Measurements from ENCODE around the gene MKNK2. TPM values are rescaled to one million over a fixed set of nuclear protein-coding genes. Genes with fewer than 3 reads are reported as not detected.
A peak's percentile ranks its signal among the peaks of the same experiment; 100 is the strongest.

MKNK2 gene
- total and polyA plus RNA-seq, 10 of the 15 experiments (the other 5 are each of a cell fraction or from before 2014, with no cell fraction given), result 9.6 to 365 (median 69.9) TPM

DNA sequence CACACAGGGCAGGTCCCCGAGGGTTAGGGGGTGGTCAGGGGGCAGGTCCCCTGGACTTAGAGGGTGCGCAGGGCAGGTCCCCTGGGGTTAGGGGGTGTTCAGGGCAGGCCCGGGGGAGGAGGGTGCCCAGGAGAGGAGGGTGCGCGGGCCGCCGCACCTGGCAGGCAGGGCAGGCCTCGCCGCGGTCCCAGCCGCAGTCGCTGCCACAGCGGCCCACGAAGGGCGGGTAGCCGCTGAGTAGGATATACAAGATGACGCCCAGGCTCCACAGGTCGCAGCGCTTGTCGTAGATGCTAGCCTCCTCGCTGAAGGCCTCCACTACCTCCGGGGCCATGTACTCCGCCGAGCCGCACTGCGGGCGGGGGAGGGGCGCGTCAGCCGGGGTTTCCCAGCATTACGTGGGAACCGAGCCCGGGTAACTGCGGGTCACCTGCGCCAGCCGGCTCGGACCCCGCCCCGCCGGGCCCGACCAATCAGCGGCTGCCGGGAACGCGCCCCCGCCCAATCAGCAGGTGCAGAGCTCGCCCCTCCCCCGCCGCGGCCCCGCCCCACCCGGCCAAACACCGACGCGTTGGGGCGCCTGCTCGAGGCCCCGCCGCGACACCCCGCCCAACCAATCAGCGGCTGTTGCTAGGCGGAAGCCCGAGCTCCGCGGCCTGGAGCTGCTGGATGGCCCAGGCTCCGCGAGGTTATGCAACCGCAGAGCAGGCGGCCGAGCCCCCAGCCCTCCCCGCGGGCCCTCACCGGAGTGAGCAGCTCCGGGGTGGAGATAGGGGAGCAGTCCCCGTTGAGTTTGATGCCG is 9.2 kb downstream of the MKNK2 start (continued):
- TF ChIP-seq, protein P1, sequence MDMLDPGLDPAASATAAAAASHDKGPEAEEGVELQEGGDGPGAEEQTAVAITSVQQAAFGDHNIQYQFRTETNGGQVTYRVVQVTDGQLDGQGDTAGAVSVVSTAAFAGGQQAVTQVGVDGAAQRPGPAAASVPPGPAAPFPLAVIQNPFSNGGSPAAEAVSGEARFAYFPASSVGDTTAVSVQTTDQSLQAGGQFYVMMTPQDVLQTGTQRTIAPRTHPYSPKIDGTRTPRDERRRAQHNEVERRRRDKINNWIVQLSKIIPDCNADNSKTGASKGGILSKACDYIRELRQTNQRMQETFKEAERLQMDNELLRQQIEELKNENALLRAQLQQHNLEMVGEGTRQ (IDR thresholded peaks at IDR 0.05; ENCODE audit: borderline replicate concordance, low read depth, low read length), result no peak; the same call in 1 of the 2 replicates
- TF ChIP-seq PAX5 (IDR thresholded peaks at IDR 0.05; ENCODE audit: borderline replicate concordance, low read depth, low read length), result no peak
- peak; percentile 40; the same call in 1 of the 2 replicates for TF ChIP-seq SMAD5 (IDR thresholded peaks at IDR 0.05; ENCODE audit: low read depth)
- TF ChIP-seq, protein P2, sequence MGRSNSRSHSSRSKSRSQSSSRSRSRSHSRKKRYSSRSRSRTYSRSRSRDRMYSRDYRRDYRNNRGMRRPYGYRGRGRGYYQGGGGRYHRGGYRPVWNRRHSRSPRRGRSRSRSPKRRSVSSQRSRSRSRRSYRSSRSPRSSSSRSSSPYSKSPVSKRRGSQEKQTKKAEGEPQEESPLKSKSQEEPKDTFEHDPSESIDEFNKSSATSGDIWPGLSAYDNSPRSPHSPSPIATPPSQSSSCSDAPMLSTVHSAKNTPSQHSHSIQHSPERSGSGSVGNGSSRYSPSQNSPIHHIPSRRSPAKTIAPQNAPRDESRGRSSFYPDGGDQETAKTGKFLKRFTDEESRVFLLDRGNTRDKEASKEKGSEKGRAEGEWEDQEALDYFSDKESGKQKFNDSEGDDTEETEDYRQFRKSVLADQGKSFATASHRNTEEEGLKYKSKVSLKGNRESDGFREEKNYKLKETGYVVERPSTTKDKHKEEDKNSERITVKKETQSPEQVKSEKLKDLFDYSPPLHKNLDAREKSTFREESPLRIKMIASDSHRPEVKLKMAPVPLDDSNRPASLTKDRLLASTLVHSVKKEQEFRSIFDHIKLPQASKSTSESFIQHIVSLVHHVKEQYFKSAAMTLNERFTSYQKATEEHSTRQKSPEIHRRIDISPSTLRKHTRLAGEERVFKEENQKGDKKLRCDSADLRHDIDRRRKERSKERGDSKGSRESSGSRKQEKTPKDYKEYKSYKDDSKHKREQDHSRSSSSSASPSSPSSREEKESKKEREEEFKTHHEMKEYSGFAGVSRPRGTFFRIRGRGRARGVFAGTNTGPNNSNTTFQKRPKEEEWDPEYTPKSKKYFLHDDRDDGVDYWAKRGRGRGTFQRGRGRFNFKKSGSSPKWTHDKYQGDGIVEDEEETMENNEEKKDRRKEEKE (IDR thresholded peaks at IDR 0.05), result no peak
- peak; percentile 73 to 92 for TF ChIP-seq BHLHE40 (IDR thresholded peaks at IDR 0.05; ENCODE audit: borderline replicate concordance in 1 of 2, low read depth in 2 of 2, low read length in 1 of 2)
- TF ChIP-seq TCF3 (IDR thresholded peaks at IDR 0.05; ENCODE audit: borderline replicate concordance, insufficient read depth, low read depth, low read length), result peak; percentile 55; the same call in 1 of the 2 replicates
- TF ChIP-seq MXI1 (IDR thresholded peaks at IDR 0.05; ENCODE audit: low read depth, low read length), result no peak
- TF ChIP-seq, protein P3, sequence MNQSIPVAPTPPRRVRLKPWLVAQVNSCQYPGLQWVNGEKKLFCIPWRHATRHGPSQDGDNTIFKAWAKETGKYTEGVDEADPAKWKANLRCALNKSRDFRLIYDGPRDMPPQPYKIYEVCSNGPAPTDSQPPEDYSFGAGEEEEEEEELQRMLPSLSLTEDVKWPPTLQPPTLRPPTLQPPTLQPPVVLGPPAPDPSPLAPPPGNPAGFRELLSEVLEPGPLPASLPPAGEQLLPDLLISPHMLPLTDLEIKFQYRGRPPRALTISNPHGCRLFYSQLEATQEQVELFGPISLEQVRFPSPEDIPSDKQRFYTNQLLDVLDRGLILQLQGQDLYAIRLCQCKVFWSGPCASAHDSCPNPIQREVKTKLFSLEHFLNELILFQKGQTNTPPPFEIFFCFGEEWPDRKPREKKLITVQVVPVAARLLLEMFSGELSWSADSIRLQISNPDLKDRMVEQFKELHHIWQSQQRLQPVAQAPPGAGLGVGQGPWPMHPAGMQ (IDR thresholded peaks at IDR 0.05; ENCODE audit: borderline replicate concordance), result no peak
- TF ChIP-seq IKZF1 (conservative IDR thresholded peaks at IDR 0.05), result peak; percentile 70; the same call in 1 of the 2 replicates
- peak; percentile 81 for TF ChIP-seq TCF12 (IDR thresholded peaks at IDR 0.05; ENCODE audit: low read depth, low read length)
- TF ChIP-seq, protein P4, sequence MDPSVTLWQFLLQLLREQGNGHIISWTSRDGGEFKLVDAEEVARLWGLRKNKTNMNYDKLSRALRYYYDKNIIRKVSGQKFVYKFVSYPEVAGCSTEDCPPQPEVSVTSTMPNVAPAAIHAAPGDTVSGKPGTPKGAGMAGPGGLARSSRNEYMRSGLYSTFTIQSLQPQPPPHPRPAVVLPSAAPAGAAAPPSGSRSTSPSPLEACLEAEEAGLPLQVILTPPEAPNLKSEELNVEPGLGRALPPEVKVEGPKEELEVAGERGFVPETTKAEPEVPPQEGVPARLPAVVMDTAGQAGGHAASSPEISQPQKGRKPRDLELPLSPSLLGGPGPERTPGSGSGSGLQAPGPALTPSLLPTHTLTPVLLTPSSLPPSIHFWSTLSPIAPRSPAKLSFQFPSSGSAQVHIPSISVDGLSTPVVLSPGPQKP (IDR thresholded peaks at IDR 0.05; ENCODE audit: low read depth, low read length), result no peak
- peak; percentile 93 for TF ChIP-seq POLR2AphosphoS2 (IDR thresholded peaks at IDR 0.05; ENCODE audit: low read depth, low read length)
- no peak; the same call in 1 of the 2 replicates for TF ChIP-seq RB1 (IDR thresholded peaks at IDR 0.05; ENCODE audit: borderline replicate concordance)
- no peak for TF ChIP-seq TARDBP (IDR thresholded peaks at IDR 0.05; ENCODE audit: borderline replicate concordance)
- no peak for TF ChIP-seq MEF2A (IDR thresholded peaks at IDR 0.05; ENCODE audit: insufficient read depth, low read depth, low read length)
- TF ChIP-seq, protein P5, sequence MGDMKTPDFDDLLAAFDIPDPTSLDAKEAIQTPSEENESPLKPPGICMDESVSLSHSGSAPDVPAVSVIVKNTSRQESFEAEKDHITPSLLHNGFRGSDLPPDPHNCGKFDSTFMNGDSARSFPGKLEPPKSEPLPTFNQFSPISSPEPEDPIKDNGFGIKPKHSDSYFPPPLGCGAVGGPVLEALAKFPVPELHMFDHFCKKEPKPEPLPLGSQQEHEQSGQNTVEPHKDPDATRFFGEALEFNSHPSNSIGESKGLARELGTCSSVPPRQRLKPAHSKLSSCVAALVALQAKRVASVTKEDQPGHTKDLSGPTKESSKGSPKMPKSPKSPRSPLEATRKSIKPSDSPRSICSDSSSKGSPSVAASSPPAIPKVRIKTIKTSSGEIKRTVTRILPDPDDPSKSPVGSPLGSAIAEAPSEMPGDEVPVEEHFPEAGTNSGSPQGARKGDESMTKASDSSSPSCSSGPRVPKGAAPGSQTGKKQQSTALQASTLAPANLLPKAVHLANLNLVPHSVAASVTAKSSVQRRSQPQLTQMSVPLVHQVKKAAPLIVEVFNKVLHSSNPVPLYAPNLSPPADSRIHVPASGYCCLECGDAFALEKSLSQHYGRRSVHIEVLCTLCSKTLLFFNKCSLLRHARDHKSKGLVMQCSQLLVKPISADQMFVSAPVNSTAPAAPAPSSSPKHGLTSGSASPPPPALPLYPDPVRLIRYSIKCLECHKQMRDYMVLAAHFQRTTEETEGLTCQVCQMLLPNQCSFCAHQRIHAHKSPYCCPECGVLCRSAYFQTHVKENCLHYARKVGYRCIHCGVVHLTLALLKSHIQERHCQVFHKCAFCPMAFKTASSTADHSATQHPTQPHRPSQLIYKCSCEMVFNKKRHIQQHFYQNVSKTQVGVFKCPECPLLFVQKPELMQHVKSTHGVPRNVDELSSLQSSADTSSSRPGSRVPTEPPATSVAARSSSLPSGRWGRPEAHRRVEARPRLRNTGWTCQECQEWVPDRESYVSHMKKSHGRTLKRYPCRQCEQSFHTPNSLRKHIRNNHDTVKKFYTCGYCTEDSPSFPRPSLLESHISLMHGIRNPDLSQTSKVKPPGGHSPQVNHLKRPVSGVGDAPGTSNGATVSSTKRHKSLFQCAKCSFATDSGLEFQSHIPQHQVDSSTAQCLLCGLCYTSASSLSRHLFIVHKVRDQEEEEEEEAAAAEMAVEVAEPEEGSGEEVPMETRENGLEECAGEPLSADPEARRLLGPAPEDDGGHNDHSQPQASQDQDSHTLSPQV (IDR thresholded peaks at IDR 0.05), result no peak
- peak; percentile 97 for TF ChIP-seq NFYB (IDR thresholded peaks at IDR 0.05; ENCODE audit: insufficient read depth, low read depth, low read length)
- no peak for TF ChIP-seq PAX8 (IDR thresholded peaks at IDR 0.05)
